Measurements from ENCODE around the gene BGLAP. TPM values are rescaled to one million over a fixed set of nuclear protein-coding genes. Genes with fewer than 3 reads are reported as not detected.

Gene BGLAP
- total and polyA plus RNA-seq, 2 donors (not counting 1 experiment from before 2014, with no cell fraction given): 3.1 to 7.4 TPM

GRCh38 chr1:156276966-156277381 lies 35.0 kb downstream of the BGLAP start:
- POLR2A ChIA-PET: no interaction called here
- 97% methylated on average over 5 of the region's 6 CpGs for WGBS (ENCODE audit: insufficient coverage)
- Histone ChIP-seq H3K27ac (ENCODE audit: low read length in 2 of 2) (no peak overlapping the region), H3K79me2 (ENCODE audit: control insufficient read depth, insufficient read depth, low read length) (peaks cover 39% of the 10 kb centered on the region), H2AFZ (ENCODE audit: insufficient read depth, low read depth, low read length, poor library complexity, severe bottlenecking) (no peak overlapping the region), H3K9me3 (ENCODE audit: control extremely low read depth in 1 of 3, control insufficient read depth in 2 of 3, insufficient read depth in 1 of 3, low read length in 2 of 3) (no peaks in the 10 kb centered on the region), H3K4me2 (replicated peaks; ENCODE audit: low read depth, low read length, poor library complexity, severe bottlenecking) (no peak overlapping the region), H3K4me1 (ENCODE audit: control insufficient read depth in 2 of 2, insufficient read depth in 2 of 2, low read length in 2 of 2) (peaks cover 10 to 13% of the 10 kb centered on the region in 2 donors), H4K20me1 (ENCODE audit: control insufficient read depth, insufficient read depth, low read length, poor library complexity, severe bottlenecking) (peaks cover 33% of the 10 kb centered on the region), H3K27me3 (replicated peaks in 1 of 4; ENCODE audit: control extremely low read depth in 1 of 4, control insufficient read depth in 3 of 4, insufficient read depth in 4 of 4, low read length in 3 of 4) (no peaks in the 10 kb centered on the region), H3K36me3 (replicated peaks in 1 of 2; ENCODE audit: control extremely low read depth in 1 of 2, control insufficient read depth in 1 of 2, extremely low read depth in 1 of 2, insufficient read depth in 2 of 2, low read length in 1 of 2) (peaks cover 1 to 63% of the 10 kb centered on the region in 2 experiments), H3K9ac (ENCODE audit: low read length) (no peak overlapping the region), H3K4me3 (ENCODE audit: control extremely low read depth in 1 of 5, extremely low read depth in 1 of 5, insufficient read depth in 1 of 5, low read depth in 2 of 5, low read length in 4 of 5) (no peak overlapping the region)
- no peaks in the 10 kb centered on the region for H3K27me3 Mint-ChIP-seq
- ATAC-seq (ENCODE audit: low read depth) (no peak), DNase-seq (no peak)
- CTCF ChIA-PET: no interaction called here
- no peak overlapping the region for H3K4me3 Mint-ChIP-seq
- intact Hi-C loops (cut with micrococcal nuclease): no loop called here
- H3K4me1 Mint-ChIP-seq: peaks cover 19% of the 10 kb centered on the region
- TF ChIP-seq EZH2 (IDR thresholded peaks at IDR 0.05; ENCODE audit: borderline replicate concordance, insufficient read depth, low read depth, low read length, poor library complexity, severe bottlenecking): no peak
- no peak for TF ChIP-seq CTCF (IDR thresholded peaks at IDR 0.05)
- H3K27ac Mint-ChIP-seq: no peak overlapping the region
- no peaks in the 10 kb centered on the region for H3K9me3 Mint-ChIP-seq (ENCODE audit: insufficient read depth)

GRCh38 chr1:156279837-156280236 lies 37.9 kb downstream of the BGLAP start:
- Histone ChIP-seq H3K79me2 (ENCODE audit: control insufficient read depth, insufficient read depth, low read length) (peaks cover 63% of the 10 kb centered on the region), H3K4me3 (ENCODE audit: control extremely low read depth in 1 of 5, extremely low read depth in 1 of 5, insufficient read depth in 1 of 5, low read depth in 2 of 5, low read length in 4 of 5) (no peak overlapping the region)
- no peaks in the 10 kb centered on the region for H3K9me3 Mint-ChIP-seq (ENCODE audit: insufficient read depth)

More at GRCh38 chr1:156279837-156280236, 37.9 kb downstream of the BGLAP start:
- Histone ChIP-seq H3K27me3 (replicated peaks in 1 of 4; ENCODE audit: control extremely low read depth in 1 of 4, control insufficient read depth in 3 of 4, insufficient read depth in 4 of 4, low read length in 3 of 4) (no peaks in the 10 kb centered on the region), H3K36me3 (replicated peaks in 1 of 2; ENCODE audit: control extremely low read depth in 1 of 2, control insufficient read depth in 1 of 2, extremely low read depth in 1 of 2, insufficient read depth in 2 of 2, low read length in 1 of 2) (peaks cover 0 to 37% of the 10 kb centered on the region in 2 experiments), H3K4me1 (ENCODE audit: control insufficient read depth in 2 of 2, insufficient read depth in 2 of 2, low read length in 2 of 2) (peaks cover 20 to 28% of the 10 kb centered on the region in 2 donors), H2AFZ (ENCODE audit: insufficient read depth, low read depth, low read length, poor library complexity, severe bottlenecking) (no peak overlapping the region), H3K9ac (ENCODE audit: low read length) (no peak overlapping the region), H3K27ac (ENCODE audit: low read length in 2 of 2) (no peak overlapping the region), H3K4me2 (replicated peaks; ENCODE audit: low read depth, low read length, poor library complexity, severe bottlenecking) (no peak overlapping the region), H3K9me3 (ENCODE audit: control extremely low read depth in 1 of 3, control insufficient read depth in 2 of 3, insufficient read depth in 1 of 3, low read length in 2 of 3) (no peaks in the 10 kb centered on the region), H4K20me1 (ENCODE audit: control insufficient read depth, insufficient read depth, low read length, poor library complexity, severe bottlenecking) (peaks cover 24% of the 10 kb centered on the region)
- Mint-ChIP-seq H3K27ac (no peak overlapping the region), H3K4me3 (peak overlapping the region; percentile 11), H3K4me1 (peaks cover 39% of the 10 kb centered on the region), H3K27me3 (no peaks in the 10 kb centered on the region)
- TF ChIP-seq EZH2 (IDR thresholded peaks at IDR 0.05; ENCODE audit: borderline replicate concordance, insufficient read depth, low read depth, low read length, poor library complexity, severe bottlenecking) (no peak), CTCF (IDR thresholded peaks at IDR 0.05) (no peak)
- intact Hi-C loops (cut with micrococcal nuclease): loop anchor here (5.0 kb wide), 1 partner anchor 1953 kb away; the partner anchor contains the start of gene ATP8B2
- ATAC-seq (ENCODE audit: low read depth) (no peak), DNase-seq (no peak)
- 80% methylated on average over 1 of the region's 3 CpGs for WGBS (ENCODE audit: insufficient coverage)
- POLR2A ChIA-PET: interaction anchor here (0.6 kb wide), 1 partner anchor 205 kb away, joined by 5 read pairs; no protein-coding TSS in a partner anchor
- CTCF ChIA-PET: interaction anchor here (1.1 to 1.4 kb wide), 4 partner anchors 9 to 59 kb away, joined by 3 to 5 read pairs (median 3); no protein-coding TSS in a partner anchor

Measured in B cell (primary cell).